Fibroblast of skin of right quadriceps (primary cell): Measurements from ENCODE around the gene DOCK1.

Source experiments
- DNase-seq: peaks from one replicate; pipeline ENCODE4 v3.0.0-alpha.2; 2013

The DOCK1 gene

GRCh38 chr10:127450644-127451043, 545.4 kb downstream of the DOCK1 start:
- no peak for DNase-seq

GRCh38 chr10:127451628-127452027, 546.4 kb downstream of the DOCK1 start:
- no peak for DNase-seq

GRCh38 chr10:127452568-127452967, 547.3 kb downstream of the DOCK1 start:
- no peak for DNase-seq

- no peak for DNase-seq
Measured at GRCh38 chr10:127453706-127454105, 548.5 kb downstream of the DOCK1 start.

GRCh38 chr10:127456122-127456521, 550.9 kb downstream of the DOCK1 start:
- DNase-seq: no peak

GRCh38 chr10:127458016-127458810, 553.0 kb downstream of the DOCK1 start:
- no peak for DNase-seq

GRCh38 chr10:127458829-127459228, 553.6 kb downstream of the DOCK1 start:
- no peak for DNase-seq

GRCh38 chr10:127459918-127460317, 554.7 kb downstream of the DOCK1 start:
- DNase-seq: no peak

GRCh38 chr10:127462643-127463295, 557.5 kb downstream of the DOCK1 start:
- DNase-seq: no peak

GRCh38 chr10:127463548-127463947, 558.3 kb downstream of the DOCK1 start:
- no peak for DNase-seq

- no peak for DNase-seq
Measured at GRCh38 chr10:127464561-127464960, 559.3 kb downstream of the DOCK1 start.

- no peak for DNase-seq
Measured at GRCh38 chr10:127467811-127468210, 562.6 kb downstream of the DOCK1 start.

- no peak for DNase-seq
Measured at GRCh38 chr10:127468632-127469031, 563.4 kb downstream of the DOCK1 start.

GRCh38 chr10:127470911-127471310, 565.7 kb downstream of the DOCK1 start:
- no peak for DNase-seq

- no peak for DNase-seq
Measured at GRCh38 chr10:127472976-127473375, 567.7 kb downstream of the DOCK1 start.

- no peak for DNase-seq
Measured at GRCh38 chr10:127474501-127474900, 569.3 kb downstream of the DOCK1 start.

GRCh38 chr10:127485153-127485857, 580.1 kb downstream of the DOCK1 start:
- no peak for DNase-seq

GRCh38 chr10:127486355-127486754, 581.1 kb downstream of the DOCK1 start:
- DNase-seq: no peak

GRCh38 chr10:127492607-127493250, 587.5 kb downstream of the DOCK1 start:
- DNase-seq: no peak

GRCh38 chr10:127496035-127496434, 590.8 kb downstream of the DOCK1 start:
- no peak for DNase-seq

GRCh38 chr10:127497685-127498084, 592.5 kb downstream of the DOCK1 start:
- no peak for DNase-seq

- DNase-seq: no peak
Measured at GRCh38 chr10:127498087-127498486, 592.9 kb downstream of the DOCK1 start.

GRCh38 chr10:127500127-127500526, 594.9 kb downstream of the DOCK1 start:
- DNase-seq: no peak
